Activated T-helper 1 cell treated with anti-CD3 and anti-CD28 coated beads, Interleukin-12 subunit alpha, Interleukin-12 subunit beta, Interleukin-2, Interleukin-4 antibody, amounts not matched to agents 30 ng/mL and 10 ng/mL and 1 ng/mL, durations not matched to agents 14 hours and 24 hours and 36 hours (primary cell): Measurements from ENCODE around the gene KCNT1. TPM values are rescaled to one million over a fixed set of nuclear protein-coding genes. Genes with fewer than 3 reads are reported as not detected.

ENCODE experiments used
- DNase-seq: peaks from one replicate; pipeline ENCODE4 v3.0.0; 2021; ENCODE audit warnings: low spot score
- H3K27ac Mint-ChIP-seq: one replicate; pipeline ENCODE4 v1.8.0; 2021; ENCODE audit warnings: mild to moderate bottlenecking, mixed read lengths
- H3K27me3 Mint-ChIP-seq: one replicate; pipeline ENCODE4 v1.8.0; 2022; ENCODE audit warnings: mild to moderate bottlenecking, moderate library complexity, mixed read lengths; ENCODE audit not compliant: insufficient read depth
- H3K36me3 Mint-ChIP-seq: one replicate; pipeline ENCODE4 v1.8.0; 2021; ENCODE audit warnings: low read depth, mixed read lengths
- H3K4me1 Mint-ChIP-seq: one replicate; pipeline ENCODE4 v1.8.0; 2021; ENCODE audit warnings: low read depth, mixed read lengths
- H3K4me3 Mint-ChIP-seq: one replicate; pipeline ENCODE4 v1.8.0; 2021; ENCODE audit warnings: mild to moderate bottlenecking, moderate library complexity, mixed read lengths
- H3K9me3 Mint-ChIP-seq: one replicate; pipeline ENCODE4 v1.8.0; 2021; ENCODE audit warnings: mixed read lengths
- intact Hi-C: fragments of 100-400 bp; cut with micrococcal nuclease; formaldehyde crosslinking; loops from one replicate; pipeline ENCODE4 v1.15.1; 2024
- total RNA-seq: library from RNA; stranded (reverse); gene quantifications from 2 replicates; pipeline ENCODE4 v1.2.3, GENCODE V29; 2022

Gene KCNT1
- total RNA-seq, 1 donor from 2014 or later, result not detected

DNA sequence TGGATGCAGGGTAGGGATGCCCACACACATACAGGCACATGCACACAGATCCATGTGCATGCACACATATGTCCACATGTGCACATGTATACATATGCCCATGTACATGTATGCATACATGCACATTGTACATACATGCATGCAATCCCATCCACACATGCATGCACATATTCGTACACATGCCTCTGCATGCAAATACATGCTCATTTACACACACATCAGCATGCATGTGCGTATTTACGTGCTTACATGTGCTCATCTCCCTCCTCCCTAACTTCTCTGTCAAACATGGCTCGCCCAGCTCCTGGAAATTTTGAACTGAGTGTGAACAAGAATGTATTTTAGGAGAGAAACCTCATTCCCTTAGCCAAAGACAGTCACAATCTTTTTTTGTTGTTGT lies 6.2 kb downstream of the KCNT1 start:
- no peak overlapping the region for H3K4me3 Mint-ChIP-seq
- no peaks in the 10 kb centered on the region for H3K36me3 Mint-ChIP-seq
- no peaks in the 10 kb centered on the region for H3K27me3 Mint-ChIP-seq
- no peaks in the 10 kb centered on the region for H3K9me3 Mint-ChIP-seq
- intact Hi-C loops, result loop anchor here (10.0 kb wide), 1 partner anchor 267 kb away; no protein-coding TSS in a partner anchor
- H3K4me1 Mint-ChIP-seq, result no peaks in the 10 kb centered on the region
- DNase-seq, result no peak
- no peak overlapping the region for H3K27ac Mint-ChIP-seq

DNA sequence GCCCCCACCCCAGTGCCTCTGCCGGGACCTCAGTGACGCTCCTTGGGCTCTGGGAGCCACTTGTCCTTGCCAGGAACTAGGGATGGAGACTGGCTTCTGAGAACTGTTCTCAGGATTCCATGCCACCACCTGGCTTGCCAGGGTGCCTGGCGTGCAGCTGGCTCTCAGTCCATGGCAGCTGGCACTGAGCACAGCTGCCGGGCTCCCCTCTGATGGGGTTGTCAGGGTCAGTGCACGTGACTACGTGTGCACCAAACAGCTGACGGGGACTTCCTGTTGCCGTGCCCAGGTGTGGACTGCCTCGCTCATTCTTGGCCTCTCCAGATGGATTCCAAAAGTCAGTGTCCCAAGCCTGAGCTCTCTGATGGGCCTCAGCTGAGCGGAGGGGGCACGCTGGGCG lies 9.4 kb downstream of the KCNT1 start:
- H3K4me3 Mint-ChIP-seq, result no peak overlapping the region
- DNase-seq, result no peak
- no peaks in the 10 kb centered on the region for H3K36me3 Mint-ChIP-seq
- intact Hi-C loops, result no loop called here
- H3K4me1 Mint-ChIP-seq, result no peaks in the 10 kb centered on the region
- no peak overlapping the region for H3K27ac Mint-ChIP-seq
- H3K9me3 Mint-ChIP-seq, result no peaks in the 10 kb centered on the region
- peaks cover 10% of the 10 kb centered on the region for H3K27me3 Mint-ChIP-seq

DNA sequence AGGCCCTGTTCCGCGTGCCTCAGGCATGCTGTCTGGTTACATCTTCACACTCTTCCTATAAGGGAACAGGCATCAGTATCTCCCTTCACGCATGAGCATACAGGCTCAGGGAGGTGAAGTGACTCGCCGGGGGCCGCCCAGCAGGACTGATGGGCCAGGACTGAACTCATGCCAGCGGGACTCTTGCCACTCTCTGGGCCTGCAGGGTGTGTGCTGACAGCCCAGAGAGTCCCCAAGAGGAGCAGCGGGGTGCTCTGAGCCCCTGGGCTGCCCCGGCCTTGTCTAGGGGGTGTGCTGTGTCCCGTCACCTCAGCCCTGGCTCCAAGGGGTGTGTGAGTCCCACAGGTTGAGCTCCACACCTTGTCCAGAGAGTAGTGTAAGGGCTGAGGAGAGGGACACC lies 9.9 kb downstream of the KCNT1 start:
- no peak overlapping the region for H3K4me3 Mint-ChIP-seq
- DNase-seq, result no peak
- no peaks in the 10 kb centered on the region for H3K9me3 Mint-ChIP-seq
- H3K4me1 Mint-ChIP-seq, result no peaks in the 10 kb centered on the region
- intact Hi-C loops, result no loop called here
- H3K36me3 Mint-ChIP-seq, result no peaks in the 10 kb centered on the region
- H3K27ac Mint-ChIP-seq, result no peak overlapping the region
- peaks cover 10% of the 10 kb centered on the region for H3K27me3 Mint-ChIP-seq

DNA sequence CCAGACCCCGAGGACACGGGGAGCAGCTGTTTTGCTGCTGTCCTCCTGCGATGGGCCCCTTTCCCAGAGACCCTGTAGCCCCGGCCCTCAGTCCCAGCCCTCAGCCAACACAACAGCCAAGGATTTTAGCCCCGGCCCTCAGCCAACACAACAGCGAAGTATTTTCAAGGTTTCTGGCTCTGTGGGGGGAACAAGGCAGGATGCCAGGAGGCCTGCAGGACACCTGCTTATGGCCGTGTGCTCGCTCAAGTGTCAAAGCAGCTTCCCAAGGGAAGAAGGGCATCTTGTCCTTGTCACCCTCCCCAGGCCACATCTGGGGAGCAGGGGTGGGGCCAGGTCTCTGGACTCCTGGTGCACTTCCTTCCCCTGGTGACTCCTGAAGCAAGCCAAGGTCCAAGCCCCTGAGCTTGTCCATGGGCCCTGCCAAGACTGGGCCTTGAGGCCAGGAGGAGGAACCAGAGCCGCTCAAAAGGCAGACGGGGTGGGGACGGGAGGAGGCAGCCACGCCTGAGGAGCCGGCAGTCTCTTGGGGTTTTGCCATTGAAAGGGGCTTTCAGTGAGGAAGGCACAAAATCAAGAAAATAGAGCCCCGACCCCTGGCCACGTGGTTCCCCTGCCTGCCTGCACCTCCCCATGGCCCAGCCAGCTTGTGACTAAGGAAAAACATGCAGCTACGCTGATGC lies 10.8 kb downstream of the KCNT1 start:
- Mint-ChIP-seq H3K27ac (no peak overlapping the region), H3K9me3 (no peaks in the 10 kb centered on the region), H3K36me3 (no peaks in the 10 kb centered on the region), H3K4me3 (no peak overlapping the region), H3K4me1 (no peaks in the 10 kb centered on the region), H3K27me3 (peaks cover 10% of the 10 kb centered on the region)
- no peak for DNase-seq
- intact Hi-C loops, result no loop called here

DNA sequence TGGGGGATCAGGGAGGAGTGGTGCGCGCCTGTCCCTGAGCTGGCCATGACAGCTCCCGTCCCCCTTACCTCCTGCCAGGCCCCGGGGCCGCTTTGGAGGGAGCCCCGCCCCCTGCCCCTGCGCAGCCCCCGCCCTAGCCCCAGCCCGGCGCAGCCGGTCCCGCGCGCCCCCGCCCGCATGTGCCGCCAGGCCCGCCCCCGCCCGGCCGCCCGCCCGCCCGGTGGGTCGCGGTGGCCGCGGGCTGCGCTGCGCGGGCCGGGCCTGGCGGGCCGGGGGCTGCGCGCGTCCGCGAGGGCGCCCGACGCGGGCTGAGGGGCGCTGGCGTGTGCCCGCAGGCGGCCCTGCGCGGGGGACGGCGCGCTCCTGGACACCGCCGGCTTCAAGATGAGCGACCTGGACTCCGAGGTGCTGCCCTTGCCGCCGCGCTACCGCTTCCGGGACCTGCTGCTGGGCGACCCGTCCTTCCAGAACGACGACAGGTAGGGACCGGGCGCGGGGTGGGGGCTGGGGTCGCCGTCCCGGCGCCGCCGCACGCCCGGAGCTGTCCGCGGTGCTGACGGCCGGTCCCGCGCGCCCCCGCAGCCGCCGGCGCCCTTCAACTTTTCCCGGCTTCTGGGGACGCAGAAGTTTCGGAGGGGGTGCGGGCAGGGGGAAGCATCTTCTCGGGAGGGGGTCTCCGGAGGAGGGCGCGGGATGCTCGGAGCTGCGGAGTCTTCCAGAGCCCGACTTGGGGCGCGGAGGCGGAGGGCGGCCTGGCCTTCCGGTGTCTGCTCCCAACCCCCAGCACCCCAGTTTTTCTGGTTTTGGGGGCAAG lies 12.5 kb downstream of the KCNT1 start:
- no peak overlapping the region for H3K27ac Mint-ChIP-seq
- no peaks in the 10 kb centered on the region for H3K4me1 Mint-ChIP-seq
- H3K4me3 Mint-ChIP-seq, result no peak overlapping the region
- intact Hi-C loops, result no loop called here
- peaks cover 10% of the 10 kb centered on the region for H3K27me3 Mint-ChIP-seq
- no peak for DNase-seq
- no peaks in the 10 kb centered on the region for H3K9me3 Mint-ChIP-seq
- no peaks in the 10 kb centered on the region for H3K36me3 Mint-ChIP-seq

DNA sequence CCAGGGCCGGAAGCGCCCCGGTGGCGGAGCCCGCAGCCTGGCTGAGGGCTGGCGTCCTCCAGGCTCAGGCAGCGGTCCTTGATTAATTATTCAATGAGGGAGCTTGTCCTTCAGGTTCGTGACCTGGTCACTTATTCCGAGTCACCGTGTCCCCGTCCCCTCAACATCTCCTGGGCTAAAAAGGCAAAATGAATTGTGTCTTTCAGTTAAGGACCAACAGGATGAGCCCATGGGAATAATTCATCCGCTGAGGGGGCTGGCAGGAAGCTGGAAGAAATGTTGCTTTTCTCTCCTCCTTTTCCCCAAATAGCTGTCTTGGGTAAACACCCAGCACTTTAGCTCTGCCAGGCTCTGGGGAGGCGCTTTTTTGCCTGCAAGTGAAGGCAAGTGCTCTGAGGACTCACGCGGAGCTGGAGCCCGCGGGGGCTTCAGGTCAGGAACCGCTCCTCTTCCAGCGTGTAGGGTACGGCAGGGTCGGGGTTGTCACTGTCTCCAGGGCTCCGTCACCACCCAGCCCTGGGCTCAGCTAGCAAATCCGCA lies 13.1 kb downstream of the KCNT1 start:
- H3K4me1 Mint-ChIP-seq, result no peaks in the 10 kb centered on the region
- intact Hi-C loops, result no loop called here
- H3K36me3 Mint-ChIP-seq, result no peaks in the 10 kb centered on the region
- H3K4me3 Mint-ChIP-seq, result no peak overlapping the region
- H3K9me3 Mint-ChIP-seq, result no peaks in the 10 kb centered on the region
- H3K27me3 Mint-ChIP-seq, result peaks cover 10% of the 10 kb centered on the region
- no peak overlapping the region for H3K27ac Mint-ChIP-seq
- DNase-seq, result no peak

DNA sequence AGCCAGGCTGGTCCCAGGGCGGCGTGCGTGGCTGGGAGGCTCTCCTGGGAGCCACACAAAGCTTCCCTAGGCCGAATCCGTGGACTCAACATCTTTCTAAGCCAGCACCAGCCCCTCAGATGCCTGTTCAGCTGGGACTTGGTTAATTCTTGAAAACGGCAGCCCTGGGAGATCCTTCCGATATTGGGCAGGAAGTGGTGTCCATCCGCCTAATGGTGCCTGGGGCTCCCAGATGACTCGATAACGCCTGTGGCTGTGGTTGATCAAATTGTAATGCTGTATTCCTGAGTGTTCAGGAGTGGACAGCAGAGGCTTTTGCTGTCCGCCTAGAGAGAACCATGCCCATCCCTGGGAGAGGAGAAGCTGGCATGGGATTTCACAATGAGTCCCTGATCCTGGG lies 14.1 kb downstream of the KCNT1 start:
- Mint-ChIP-seq H3K27me3 (peaks cover 10% of the 10 kb centered on the region), H3K27ac (no peak overlapping the region), H3K9me3 (no peaks in the 10 kb centered on the region), H3K4me3 (no peak overlapping the region), H3K4me1 (no peaks in the 10 kb centered on the region), H3K36me3 (no peaks in the 10 kb centered on the region)
- intact Hi-C loops, result no loop called here
- no peak for DNase-seq

DNA sequence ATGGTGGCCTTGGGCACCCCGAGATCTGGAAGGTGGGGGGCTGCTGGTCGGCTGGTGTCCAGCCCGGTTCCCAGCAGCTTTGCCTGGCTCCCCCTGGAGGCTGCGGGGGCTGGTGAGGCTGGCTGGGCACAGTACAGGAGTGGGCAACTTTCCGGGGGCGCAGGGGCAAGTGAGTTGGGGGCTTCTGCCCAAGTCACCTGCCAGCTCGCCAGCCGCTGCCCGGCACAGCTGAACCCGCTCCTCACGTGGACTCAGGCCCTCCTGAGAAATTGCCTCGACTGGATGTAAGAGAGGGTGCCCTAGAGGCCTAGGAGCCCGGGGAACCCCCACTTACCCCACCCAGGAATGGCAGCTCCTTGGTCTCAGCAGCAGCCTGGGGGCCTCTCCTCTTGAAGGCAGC lies 15.4 kb downstream of the KCNT1 start:
- H3K27me3 Mint-ChIP-seq, result peaks cover 10% of the 10 kb centered on the region
- no peak overlapping the region for H3K4me3 Mint-ChIP-seq
- no peaks in the 10 kb centered on the region for H3K9me3 Mint-ChIP-seq
- intact Hi-C loops, result no loop called here
- H3K36me3 Mint-ChIP-seq, result no peaks in the 10 kb centered on the region
- H3K4me1 Mint-ChIP-seq, result no peaks in the 10 kb centered on the region
- no peak overlapping the region for H3K27ac Mint-ChIP-seq
- no peak for DNase-seq

DNA sequence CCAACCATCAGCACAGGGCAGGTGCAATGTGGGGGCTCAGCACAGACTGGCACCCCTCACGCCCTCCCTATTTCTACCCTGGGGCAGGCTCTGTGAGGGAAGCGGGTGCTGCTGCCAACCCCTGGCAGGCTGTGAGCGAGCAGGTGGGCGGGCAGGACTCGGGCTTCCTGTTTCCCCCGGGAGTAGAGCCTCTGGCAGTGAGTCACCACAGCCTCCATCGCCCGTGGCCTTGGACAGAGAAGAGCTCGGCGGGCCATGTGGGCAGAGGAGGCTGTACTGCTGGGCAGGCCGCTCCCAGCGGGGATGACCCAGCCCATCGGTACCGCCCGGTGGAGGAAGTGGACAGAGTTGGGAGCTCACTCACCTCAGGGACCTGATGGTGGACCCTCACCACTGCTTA lies 16.6 kb downstream of the KCNT1 start:
- DNase-seq, result no peak
- intact Hi-C loops, result no loop called here
- peaks cover 10% of the 10 kb centered on the region for H3K27me3 Mint-ChIP-seq

DNA sequence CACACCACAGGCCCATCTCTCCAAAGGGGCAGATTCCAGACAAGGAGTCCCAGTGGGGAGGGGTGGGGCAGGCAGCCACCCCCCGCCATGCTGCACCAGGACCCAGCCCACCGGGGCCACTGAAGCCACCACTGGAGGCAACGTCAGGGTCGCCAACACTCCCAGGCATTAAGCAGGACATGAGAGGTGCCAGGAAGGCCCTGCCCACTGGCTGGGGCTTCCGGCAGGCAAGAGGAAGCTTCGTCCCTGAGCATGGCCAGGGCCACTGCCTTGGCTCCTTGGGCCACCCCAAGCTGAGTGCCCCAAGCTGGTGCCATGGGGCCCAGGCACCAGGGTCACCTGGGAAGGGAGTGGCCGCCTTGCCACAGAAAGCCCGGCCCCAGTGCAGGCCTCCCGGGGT lies 17.5 kb downstream of the KCNT1 start:
- intact Hi-C loops, result no loop called here
- no peaks in the 10 kb centered on the region for H3K9me3 Mint-ChIP-seq
- no peaks in the 10 kb centered on the region for H3K36me3 Mint-ChIP-seq
- H3K4me1 Mint-ChIP-seq, result no peaks in the 10 kb centered on the region
- no peak overlapping the region for H3K27ac Mint-ChIP-seq
- H3K27me3 Mint-ChIP-seq, result peaks cover 10% of the 10 kb centered on the region
- no peak for DNase-seq
- H3K4me3 Mint-ChIP-seq, result no peak overlapping the region

More for the DNA sequence above, 16.6 kb downstream of the KCNT1 start:
- Mint-ChIP-seq H3K4me3 (no peak overlapping the region), H3K4me1 (no peaks in the 10 kb centered on the region), H3K27ac (no peak overlapping the region), H3K9me3 (no peaks in the 10 kb centered on the region), H3K36me3 (no peaks in the 10 kb centered on the region)

DNA sequence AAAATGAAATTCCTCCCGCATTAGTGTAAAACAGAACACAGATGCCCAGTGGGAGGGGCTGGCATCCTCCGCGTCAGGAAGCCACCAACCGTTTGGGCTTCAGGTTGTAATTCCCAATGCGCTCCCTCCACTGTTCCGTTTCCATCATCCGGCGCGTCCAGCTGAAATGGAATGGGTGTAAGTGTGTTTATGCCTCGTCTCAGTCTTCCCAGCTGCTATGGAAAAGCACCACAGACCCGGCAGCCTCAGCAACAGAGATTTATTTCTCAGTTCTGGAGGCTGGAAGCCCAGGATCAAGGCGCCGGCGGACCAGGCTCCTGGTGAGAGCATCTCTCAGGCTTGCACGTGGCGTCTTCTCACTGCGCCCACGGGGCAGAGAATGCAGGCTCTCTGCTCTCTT lies 20.4 kb downstream of the KCNT1 start:
- Mint-ChIP-seq H3K27ac (no peak overlapping the region), H3K4me3 (no peak overlapping the region), H3K4me1 (no peaks in the 10 kb centered on the region), H3K9me3 (no peaks in the 10 kb centered on the region), H3K27me3 (no peaks in the 10 kb centered on the region), H3K36me3 (no peaks in the 10 kb centered on the region)
- intact Hi-C loops, result no loop called here
- no peak for DNase-seq

DNA sequence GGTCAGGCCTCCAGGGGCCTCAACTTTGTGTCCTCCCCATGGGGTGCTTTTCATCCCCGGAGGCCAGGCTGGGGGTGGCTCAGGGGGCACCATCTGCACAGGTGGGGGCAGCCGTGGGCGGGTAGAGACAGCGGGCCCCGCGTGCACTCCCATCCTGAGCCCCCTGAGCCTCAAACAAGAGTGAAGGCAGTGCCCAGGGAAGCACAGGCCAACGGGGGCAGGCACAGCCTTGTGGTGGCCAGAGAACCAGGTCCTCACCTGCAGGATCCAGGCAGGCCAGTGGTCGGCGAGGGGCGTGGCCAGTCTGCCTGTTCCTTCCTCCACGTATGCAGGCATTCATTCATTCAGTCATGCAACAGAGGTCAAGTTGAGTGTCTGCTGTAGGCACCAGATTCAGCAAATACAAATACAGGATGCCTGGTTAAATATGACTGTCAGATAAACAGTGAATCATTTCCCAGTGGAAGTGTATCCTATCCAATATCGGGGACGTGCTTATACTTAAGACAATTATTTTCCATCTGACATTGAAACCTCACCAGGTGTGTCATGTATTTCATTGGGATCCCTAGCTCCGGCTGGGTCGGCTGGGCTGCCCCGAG lies 22.3 kb downstream of the KCNT1 start:
- intact Hi-C loops, result no loop called here
- no peaks in the 10 kb centered on the region for H3K36me3 Mint-ChIP-seq
- no peak overlapping the region for H3K27ac Mint-ChIP-seq
- no peaks in the 10 kb centered on the region for H3K4me1 Mint-ChIP-seq
- H3K27me3 Mint-ChIP-seq, result no peaks in the 10 kb centered on the region
- no peak for DNase-seq
- no peak overlapping the region for H3K4me3 Mint-ChIP-seq
- H3K9me3 Mint-ChIP-seq, result no peaks in the 10 kb centered on the region
